Measurements from ENCODE around the gene SPR. TPM values are rescaled to one million over a fixed set of nuclear protein-coding genes. Genes with fewer than 3 reads are reported as not detected.

Gene SPR
- total and polyA plus RNA-seq, 2 of the 13 experiments (the other 11 are each of a cell fraction or from before 2014, with no cell fraction given): 34.0 to 96.0 TPM

DNA sequence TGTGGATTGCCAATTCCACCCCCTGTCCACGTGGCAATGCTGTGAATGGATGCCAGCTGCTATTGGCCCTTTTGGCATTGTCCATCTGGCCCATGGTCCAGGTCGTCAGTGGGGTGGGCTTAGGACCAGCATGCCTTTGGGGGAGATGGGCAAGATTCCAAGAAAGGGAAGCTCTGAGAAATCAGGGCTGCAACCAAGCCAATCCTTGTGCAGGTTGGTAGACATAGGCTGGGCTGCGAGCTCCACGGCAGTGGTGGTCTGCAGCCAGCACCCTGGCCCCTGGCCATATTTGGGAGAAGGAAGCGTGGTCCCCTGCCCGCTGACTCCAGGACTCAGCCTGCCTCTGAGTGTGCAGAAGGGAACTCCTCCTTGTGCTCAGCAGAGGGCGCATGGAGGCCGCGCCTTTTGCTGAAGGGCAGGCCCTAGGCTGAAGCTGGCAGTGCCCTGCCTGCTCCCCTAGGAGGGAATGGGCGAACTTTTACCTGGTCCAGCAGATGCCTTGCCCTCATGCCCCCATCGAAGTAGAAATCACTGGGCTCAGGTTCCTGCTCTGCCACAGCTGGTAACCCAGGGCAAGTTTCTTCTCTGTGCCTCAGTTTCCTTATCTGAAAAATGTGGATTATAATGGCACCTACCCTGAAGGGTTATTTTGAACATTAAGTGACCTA, 5.4 kb downstream of the SPR start (continued):
- TF ChIP-seq ZNF687 (CRISPR knock-in tag; IDR thresholded peaks at IDR 0.05): peak; percentile 55
- TF ChIP-seq, protein P1, sequence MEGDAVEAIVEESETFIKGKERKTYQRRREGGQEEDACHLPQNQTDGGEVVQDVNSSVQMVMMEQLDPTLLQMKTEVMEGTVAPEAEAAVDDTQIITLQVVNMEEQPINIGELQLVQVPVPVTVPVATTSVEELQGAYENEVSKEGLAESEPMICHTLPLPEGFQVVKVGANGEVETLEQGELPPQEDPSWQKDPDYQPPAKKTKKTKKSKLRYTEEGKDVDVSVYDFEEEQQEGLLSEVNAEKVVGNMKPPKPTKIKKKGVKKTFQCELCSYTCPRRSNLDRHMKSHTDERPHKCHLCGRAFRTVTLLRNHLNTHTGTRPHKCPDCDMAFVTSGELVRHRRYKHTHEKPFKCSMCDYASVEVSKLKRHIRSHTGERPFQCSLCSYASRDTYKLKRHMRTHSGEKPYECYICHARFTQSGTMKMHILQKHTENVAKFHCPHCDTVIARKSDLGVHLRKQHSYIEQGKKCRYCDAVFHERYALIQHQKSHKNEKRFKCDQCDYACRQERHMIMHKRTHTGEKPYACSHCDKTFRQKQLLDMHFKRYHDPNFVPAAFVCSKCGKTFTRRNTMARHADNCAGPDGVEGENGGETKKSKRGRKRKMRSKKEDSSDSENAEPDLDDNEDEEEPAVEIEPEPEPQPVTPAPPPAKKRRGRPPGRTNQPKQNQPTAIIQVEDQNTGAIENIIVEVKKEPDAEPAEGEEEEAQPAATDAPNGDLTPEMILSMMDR (CRISPR knock-in tag; IDR thresholded peaks at IDR 0.05): peak; percentile 89
- TF ChIP-seq ISL2 (CRISPR knock-in tag; IDR thresholded peaks at IDR 0.05): no peak
- TF ChIP-seq XRCC5 (optimal IDR thresholded peaks at IDR 0.05; ENCODE audit: low read length): peak; percentile 79
- 0 out of 2 replicates have a peak, but pooled peaks have one; percentile 30 for TF ChIP-seq CBX5 (CRISPR knock-in tag; IDR thresholded peaks at IDR 0.05; ENCODE audit: borderline replicate concordance)
- peak; percentile 83 for TF ChIP-seq RAD21 (CRISPR knock-in tag; IDR thresholded peaks at IDR 0.05)
- 0 out of 2 replicates have a peak, but pooled peaks have one; percentile 16 for TF ChIP-seq KMT2A (CRISPR knock-in tag; IDR thresholded peaks at IDR 0.05)
- no peak for TF ChIP-seq PRDM10 (CRISPR knock-in tag; IDR thresholded peaks at IDR 0.05; ENCODE audit: low read depth)
- no peak; the same call in 1 of the 2 replicates for TF ChIP-seq BCL3 (CRISPR knock-in tag; IDR thresholded peaks at IDR 0.05)
- TF ChIP-seq HNRNPL (IDR thresholded peaks at IDR 0.05; ENCODE audit: low read depth, low read length): peak; percentile 99
- TF ChIP-seq POLR2A (IDR thresholded peaks at IDR 0.05; ENCODE audit: insufficient read depth in 1 of 2, low read depth in 2 of 2, low read length in 2 of 2): peak in 1 of 2 experiments; percentile 30; a peak in 2 of 4 replicates
- TF ChIP-seq ATF7-NPFF (CRISPR knock-in tag; IDR thresholded peaks at IDR 0.05; ENCODE audit: low read depth): 0 out of 2 replicates have a peak, but pooled peaks have one; percentile 37
- TF ChIP-seq ZNF543 (CRISPR knock-in tag; IDR thresholded peaks at IDR 0.05): no peak
- TF ChIP-seq RXRA (CRISPR knock-in tag; IDR thresholded peaks at IDR 0.05): 0 out of 2 replicates have a peak, but pooled peaks have one; percentile 16
- TF ChIP-seq XBP1 (CRISPR knock-in tag; IDR thresholded peaks at IDR 0.05): no peak
- TF ChIP-seq, protein P2, sequence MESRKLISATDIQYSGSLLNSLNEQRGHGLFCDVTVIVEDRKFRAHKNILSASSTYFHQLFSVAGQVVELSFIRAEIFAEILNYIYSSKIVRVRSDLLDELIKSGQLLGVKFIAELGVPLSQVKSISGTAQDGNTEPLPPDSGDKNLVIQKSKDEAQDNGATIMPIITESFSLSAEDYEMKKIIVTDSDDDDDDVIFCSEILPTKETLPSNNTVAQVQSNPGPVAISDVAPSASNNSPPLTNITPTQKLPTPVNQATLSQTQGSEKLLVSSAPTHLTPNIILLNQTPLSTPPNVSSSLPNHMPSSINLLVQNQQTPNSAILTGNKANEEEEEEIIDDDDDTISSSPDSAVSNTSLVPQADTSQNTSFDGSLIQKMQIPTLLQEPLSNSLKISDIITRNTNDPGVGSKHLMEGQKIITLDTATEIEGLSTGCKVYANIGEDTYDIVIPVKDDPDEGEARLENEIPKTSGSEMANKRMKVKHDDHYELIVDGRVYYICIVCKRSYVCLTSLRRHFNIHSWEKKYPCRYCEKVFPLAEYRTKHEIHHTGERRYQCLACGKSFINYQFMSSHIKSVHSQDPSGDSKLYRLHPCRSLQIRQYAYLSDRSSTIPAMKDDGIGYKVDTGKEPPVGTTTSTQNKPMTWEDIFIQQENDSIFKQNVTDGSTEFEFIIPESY (CRISPR knock-in tag; IDR thresholded peaks at IDR 0.05): peak; percentile 98
